Measurements from ENCODE around the gene DEFB131A.
"Not testable (repeated sequence)": the region's sequence is repeated elsewhere in the genome, so short reads cannot be mapped to it uniquely, and the experiment has no call there.

DEFB131A gene

GRCh38 chr4:9444114-9444513 is at the start of gene DEFB131A:
DEFB131A (plus strand) TSS chr4:9444414; CDS start chr4:9444534, 120 bp downstream.
- DNase-seq (ENCODE audit: low spot score) = not testable (repeated sequence)

DNA sequence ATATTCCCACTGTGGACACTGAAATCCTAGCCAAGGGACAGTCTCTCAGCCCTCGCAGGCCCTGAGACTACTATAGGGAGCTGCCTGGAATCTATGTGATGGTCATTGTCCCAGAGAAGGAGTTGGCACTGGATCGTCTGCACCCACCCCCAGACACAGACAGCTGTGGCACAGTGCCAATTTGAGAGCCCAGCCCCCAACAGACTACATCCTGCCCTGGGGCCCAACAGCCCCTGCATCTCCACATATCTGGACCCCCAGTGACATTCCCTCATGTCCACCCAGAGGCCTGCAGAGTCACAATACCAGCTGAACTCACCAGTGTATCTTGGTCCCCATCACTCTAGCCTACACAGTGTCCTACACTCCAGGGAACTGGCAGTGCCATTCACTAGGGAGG is 38.4 kb upstream of the DEFB131A start:
- DNase-seq (ENCODE audit: low spot score) = not testable (repeated sequence)

- not testable (repeated sequence) for DNase-seq (ENCODE audit: low spot score)
Measured at GRCh38 chr4:9406491-9406890, 37.7 kb upstream of the DEFB131A start.

- DNase-seq (ENCODE audit: low spot score) = no peak
Measured at GRCh38 chr4:9409793-9410192, 34.4 kb upstream of the DEFB131A start.

- not testable (repeated sequence) for DNase-seq (ENCODE audit: low spot score)
Measured at GRCh38 chr4:9421884-9422455, 22.2 kb upstream of the DEFB131A start.

- not testable (repeated sequence) for DNase-seq (ENCODE audit: low spot score)
Measured at GRCh38 chr4:9425916-9426315, 18.3 kb upstream of the DEFB131A start.

DNA sequence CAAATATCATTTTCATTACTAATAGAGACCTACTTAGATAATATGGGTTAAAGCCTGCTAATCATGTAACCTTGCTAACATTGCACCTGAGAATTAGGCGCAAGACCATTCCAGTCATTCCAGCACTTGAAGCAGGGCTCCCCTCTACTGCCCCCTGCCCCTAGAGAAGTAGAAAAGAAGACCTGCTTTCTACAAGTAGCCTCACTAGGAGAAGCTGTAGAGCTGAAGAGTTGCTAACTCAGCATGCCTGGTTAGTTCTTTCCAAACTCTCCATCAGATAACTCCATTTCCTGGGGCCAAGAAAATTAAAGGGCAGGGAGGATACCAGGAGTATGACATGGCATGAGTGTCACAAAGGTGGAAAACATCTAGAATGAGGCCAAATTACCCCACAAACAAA is 14.2 kb upstream of the DEFB131A start:
- not testable (repeated sequence) for DNase-seq (ENCODE audit: low spot score)

DNA sequence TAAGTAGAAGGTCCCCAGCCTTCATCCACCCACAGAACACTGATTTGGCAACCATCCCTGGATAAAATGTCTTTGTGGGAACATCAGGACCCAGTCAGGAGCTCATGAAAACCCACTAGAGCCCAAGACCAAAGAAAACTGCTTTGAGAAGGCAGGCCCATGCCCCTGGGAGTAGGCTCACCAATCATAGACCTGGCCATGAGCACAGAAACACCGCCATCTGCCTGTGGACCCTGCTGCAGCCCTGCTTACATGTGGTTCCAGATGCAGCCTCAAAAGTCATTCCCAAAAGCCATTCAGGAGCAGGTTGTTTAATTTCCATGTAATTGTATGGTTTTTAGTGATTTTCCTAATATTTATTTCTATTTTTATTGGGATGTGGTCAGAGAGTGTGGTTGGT is 10.9 kb upstream of the DEFB131A start:
- DNase-seq (ENCODE audit: low spot score) = not testable (repeated sequence)

DNA sequence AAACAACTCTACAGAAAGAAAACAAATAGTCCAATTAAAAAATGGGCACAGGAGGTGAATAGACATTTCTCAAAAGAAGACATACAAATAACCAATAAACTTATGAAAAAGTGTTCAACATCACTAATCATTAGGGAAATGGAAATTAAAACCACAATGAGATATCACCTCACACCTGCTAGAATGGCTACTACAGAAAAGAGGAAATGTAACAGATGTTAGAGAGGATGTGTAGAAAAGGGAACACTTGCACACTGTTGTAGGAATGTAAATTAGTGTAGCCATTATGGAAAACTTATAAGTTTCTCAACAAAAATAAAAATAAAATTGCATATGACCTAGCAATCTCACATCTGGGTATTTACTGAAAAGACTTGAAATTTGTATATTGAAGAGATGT is 7.5 kb upstream of the DEFB131A start:
- not testable (repeated sequence) for DNase-seq (ENCODE audit: low spot score)

DNA sequence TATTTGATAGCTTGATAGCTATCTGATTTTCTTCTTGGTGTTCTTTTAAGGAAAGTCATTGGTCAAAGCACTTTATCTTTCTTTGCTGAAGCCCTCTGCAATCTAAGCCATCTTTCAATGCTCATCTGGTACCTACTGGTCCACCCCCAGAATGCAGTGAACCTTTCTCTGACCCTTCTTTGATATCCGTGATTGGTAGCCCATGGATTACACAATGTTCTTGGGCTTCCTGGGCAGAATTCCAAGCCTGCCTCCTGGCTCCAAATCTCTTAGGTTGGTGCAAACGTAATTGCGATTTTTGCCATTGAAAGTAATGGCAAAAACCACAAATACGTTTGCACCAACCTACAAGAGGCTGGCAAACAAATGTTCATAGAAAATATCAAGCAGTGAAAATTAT is 1.9 kb upstream of the DEFB131A start:
- not testable (repeated sequence) for DNase-seq (ENCODE audit: low spot score)

DNA sequence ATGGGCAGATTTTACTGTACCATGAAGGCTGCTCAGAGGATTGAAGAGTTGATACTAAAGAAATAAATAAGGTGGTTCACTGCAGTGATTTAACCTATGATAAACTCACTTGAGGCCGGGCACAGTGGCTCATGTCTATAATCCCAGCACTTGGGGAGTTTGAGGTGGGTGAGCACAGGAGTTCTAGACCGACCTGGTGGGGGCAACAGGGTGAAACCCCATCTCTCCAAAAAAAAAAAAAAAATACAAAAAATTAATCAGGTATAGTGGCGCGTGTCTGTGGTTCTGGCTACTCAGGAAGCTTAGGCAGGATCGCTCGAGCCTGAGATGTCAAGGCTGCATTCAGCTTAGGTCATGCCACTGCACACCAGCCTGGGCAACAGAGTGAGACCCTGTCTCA is 467 bp downstream of the DEFB131A start:
- DNase-seq (ENCODE audit: low spot score) = not testable (repeated sequence)

DNA sequence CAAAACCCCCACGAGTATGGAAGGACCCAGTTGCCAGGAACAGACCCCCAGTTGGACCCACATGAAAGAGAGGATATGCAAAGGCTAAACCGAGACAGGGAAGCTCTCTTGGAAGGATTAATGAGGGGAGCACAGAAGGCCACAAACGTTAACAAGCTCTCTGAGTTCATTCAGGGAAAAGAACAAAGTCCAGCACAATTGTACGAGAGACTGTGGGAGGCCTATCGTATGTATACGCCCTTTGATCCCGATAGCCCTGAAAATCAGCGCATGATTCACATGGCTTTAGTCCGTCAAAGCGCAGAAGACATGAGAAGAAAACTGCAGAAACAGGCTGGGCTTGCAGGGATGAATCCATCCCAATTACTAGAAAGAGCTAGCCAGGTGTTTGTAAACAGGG is 8.0 kb downstream of the DEFB131A start:
- DNase-seq (ENCODE audit: low spot score) = not testable (repeated sequence)

- DNase-seq (ENCODE audit: low spot score) = not testable (repeated sequence)
Measured at GRCh38 chr4:9454284-9454683, 10.1 kb downstream of the DEFB131A start.

DNA sequence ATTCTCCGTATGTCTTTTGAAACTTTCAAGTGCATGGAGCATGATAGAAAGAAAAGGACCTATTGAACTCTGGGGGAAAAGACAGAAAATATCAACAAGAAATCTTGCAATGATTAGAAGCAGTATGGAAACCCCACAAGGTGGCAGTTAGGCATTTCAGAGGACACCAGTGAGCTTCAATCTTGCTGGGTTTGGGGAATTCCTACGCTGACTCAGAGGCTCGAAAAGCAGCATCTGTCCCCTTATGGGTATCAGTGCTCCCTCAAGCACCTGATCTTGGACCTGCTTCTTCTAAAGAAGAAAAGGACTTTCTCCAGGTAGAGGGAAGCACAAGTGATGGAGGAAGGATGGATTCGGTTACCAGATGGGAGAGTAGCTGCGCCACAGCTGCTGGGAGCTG is 10.8 kb downstream of the DEFB131A start:
- DNase-seq (ENCODE audit: low spot score) = not testable (repeated sequence)

GRCh38 chr4:9479466-9479865 is 35.3 kb downstream of the DEFB131A start:
- DNase-seq (ENCODE audit: low spot score) = not testable (repeated sequence)

GRCh38 chr4:9480066-9480465 is 35.9 kb downstream of the DEFB131A start:
- not testable (repeated sequence) for DNase-seq (ENCODE audit: low spot score)

- not testable (repeated sequence) for DNase-seq (ENCODE audit: low spot score)
Measured at GRCh38 chr4:9482871-9483270, 38.7 kb downstream of the DEFB131A start.

DNA sequence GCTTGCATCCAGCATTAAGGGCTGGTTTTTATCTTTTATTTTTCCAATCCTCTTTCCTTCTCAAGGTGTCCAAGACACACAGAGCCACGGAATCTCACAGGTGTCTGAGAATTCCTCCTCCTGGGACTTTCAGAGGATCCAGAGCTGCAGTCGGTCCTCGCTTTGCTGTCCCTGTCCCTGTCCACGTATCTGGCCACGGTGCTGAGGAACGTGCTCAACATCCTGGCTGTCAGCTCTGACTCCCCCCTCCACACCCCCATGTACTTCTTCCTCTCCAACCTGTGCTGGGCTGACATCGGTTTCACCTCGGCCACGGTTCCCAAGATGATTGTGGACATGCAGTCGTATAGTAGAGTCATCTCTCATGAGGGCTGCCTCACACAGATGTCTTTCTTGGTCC is 39.5 kb downstream of the DEFB131A start:
- not testable (repeated sequence) for DNase-seq (ENCODE audit: low spot score)

DNA sequence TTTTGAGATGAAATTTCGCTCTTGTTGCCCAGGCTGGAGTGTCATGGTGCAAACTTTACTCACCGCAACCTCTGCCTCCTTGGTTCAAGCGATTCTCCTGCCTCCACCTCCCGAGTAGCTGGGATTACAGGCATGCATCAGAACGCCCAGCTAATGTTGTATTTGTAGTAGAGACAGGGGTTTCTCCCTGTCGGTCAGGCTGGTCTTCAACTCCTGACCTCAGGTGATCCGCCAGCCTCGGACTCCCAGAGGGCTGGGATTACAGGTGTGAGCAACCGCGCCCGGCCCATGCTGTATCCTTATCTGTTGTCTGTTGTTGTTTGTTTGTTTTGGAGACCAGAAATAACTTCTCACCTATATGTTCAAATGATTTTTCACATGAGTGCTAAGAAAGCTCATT is 42.7 kb downstream of the DEFB131A start:
- DNase-seq (ENCODE audit: low spot score) = not testable (repeated sequence)

- DNase-seq (ENCODE audit: low spot score) = not testable (repeated sequence)
Measured at GRCh38 chr4:9488796-9489195, 44.6 kb downstream of the DEFB131A start.

DNA sequence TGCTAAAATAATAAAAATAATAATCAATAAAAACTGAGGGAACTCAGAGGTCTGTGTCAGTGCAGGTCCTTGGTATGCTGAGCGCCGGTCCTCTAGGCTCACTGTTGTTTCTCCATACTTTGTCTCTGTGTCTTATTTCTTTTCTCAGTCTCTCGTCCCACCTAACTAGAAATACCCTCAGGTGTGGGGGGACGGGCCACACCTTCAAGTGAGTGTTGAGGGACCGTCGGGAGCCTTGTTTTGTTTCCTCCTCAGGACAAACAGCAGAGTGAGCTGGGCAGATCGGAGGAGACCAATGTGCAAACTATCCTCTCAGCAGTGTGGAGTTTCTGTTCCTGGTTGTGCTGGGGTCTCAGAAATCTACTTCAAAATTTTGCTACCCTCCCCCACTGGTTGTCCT is 46.3 kb downstream of the DEFB131A start:
- DNase-seq (ENCODE audit: low spot score) = not testable (repeated sequence)

DNA sequence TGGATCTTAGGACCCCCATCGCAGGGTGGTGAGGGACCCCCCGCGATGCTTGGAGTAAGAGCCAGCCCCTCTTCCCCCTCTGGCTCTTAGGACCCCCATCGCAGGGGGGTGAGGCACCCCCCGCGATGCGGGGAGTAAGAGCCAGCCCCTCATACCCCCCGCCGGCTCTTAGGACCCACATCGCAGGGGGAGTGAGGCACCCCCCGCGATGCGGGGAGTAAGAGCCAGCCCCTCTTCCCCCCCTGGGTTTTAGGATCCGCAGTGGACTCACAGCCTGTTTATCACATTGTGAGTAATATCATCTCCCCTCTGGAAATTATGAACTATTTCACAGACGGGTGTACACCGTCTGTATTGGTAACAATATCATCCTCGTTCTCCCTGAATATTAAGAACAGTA is 46.8 kb downstream of the DEFB131A start:
- DNase-seq (ENCODE audit: low spot score) = not testable (repeated sequence)

- DNase-seq (ENCODE audit: low spot score) = not testable (repeated sequence)
Measured at GRCh38 chr4:9493589-9493988, 49.4 kb downstream of the DEFB131A start.

Measured in CD4-positive, alpha-beta T cell treated with Interleukin-2 at 100 ng/mL for 4 hours (primary cell).